Retinal pigment epithelial cell (primary cell): Measurements from ENCODE around the gene FAAP20.

Experiments
- DNase-seq: peaks from one replicate; pipeline ENCODE4 v3.0.0-alpha.2; 2010; ENCODE audit warnings: low read depth
- H3K4me3 ChIP-seq: 2 replicates; pipeline ENCODE4 v1.5.1; 2011; ENCODE audit warnings: mild to moderate bottlenecking, low read length, control low read depth, moderate library complexity
- CTCF ChIP-seq: conservative IDR thresholded peaks from 2 replicates; pipeline ENCODE4 v1.5.1; 2011; ENCODE audit warnings: low read depth, low read length, control low read depth, inconsistent platforms

FAAP20 gene

GRCh38 chr1:2213576-2214505, 19.3 kb upstream of the FAAP20 start:
- DNase-seq, result peak; percentile 62
- TF ChIP-seq CTCF, result no peak
- no peak overlapping the region for H3K4me3 ChIP-seq

DNA sequence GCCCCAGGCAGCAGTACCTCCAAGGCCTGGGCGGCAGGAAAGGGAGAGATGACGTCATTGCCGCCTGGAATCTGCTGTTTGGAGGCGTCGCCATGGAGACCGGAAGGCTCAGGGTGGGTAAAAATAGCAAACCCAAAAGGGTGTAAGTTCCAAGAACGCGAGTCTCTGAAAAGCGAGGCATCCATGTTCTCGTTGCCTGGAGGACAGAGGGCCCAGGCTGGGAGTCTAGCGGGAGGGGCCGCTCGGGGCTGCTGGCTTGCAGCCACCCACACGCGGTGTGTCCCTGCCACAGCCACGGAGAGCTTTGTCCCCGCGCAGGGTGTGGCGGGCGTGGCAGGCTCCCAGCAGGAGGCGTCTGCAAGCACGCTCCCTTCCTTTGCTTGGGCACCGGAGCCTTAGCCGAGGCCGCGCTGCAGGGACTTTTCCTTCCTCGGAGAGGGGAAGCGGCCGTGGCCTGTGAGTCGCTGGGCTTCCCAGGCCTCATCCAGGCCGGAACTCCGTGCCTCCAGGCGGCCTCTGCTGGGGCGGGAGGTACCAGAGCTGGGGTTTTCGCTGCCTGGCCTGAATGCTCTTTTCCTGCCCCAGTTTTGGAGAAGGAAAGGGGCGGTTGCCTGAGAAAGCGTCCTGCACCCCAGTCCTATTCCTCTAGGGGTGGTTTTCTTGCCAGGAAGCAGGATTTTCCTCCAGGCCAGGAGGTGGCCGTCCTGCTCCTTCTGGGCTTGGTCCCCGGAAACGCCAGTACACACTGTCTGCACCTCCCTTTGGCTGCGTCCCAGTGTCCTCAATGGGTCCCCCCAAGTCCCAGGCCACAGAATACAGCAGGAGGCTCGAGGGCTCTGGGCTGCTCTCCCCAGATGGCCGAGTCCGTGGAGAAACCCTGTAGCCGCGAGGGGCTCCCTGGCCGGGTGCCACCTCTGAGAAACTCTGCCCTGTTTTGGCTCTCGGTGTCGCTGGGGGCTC, 18.2 kb upstream of the FAAP20 start:
- H3K4me3 ChIP-seq, result peak overlapping the region; percentile 14
- DNase-seq, result peak; percentile 94
- TF ChIP-seq CTCF, result peak; percentile 37

DNA sequence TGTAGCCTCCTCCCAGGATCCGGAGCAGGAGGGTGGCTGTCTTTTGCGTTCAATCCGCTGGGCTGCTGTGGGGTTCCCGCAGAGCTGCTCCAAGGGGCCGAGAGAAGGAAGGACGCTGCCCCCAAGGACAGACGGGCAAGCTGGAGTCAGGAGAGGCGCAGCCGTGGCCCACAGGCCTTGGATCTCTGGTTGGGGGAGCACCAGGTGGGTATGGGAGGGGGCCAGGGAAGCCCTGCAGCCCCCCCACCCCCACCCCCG, 17.6 kb upstream of the FAAP20 start:
- TF ChIP-seq CTCF, result no peak
- H3K4me3 ChIP-seq, result peak overlapping the region; percentile 29
- DNase-seq, result no peak

- no peak for TF ChIP-seq CTCF
These were observed 16.2 kb upstream of the FAAP20 start for GRCh38 chr1:2210786-2211185.

DNA sequence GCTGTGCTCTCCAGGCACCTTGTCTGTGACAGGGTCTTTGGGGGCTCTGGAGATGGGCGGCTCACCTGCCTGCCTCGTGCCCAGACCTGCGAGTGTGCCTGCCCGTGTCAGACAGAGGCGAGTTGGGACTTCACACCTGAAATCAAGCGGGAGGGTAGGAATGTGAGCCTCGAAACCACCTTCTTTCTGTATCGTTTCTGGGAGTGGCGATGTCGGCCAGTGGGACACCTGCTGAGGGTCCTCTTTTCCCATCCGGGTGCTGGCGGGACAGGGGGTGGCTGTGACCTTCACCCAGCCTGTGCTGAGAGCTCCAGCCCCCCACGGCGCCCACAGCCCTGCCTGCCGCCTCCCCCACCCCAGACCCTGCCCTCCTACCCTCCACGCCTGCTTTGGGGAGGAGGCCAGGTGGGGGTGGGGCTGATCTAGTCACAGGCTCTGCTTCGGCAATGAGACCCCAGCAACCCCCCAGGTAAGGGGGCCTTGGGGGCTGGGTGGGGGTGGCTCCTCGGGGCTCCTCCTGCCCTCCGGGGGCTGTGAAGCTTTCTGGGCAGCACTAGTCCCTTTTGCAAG, 15.6 kb upstream of the FAAP20 start:
- no peak for DNase-seq
- TF ChIP-seq CTCF, result no peak
- no peak overlapping the region for H3K4me3 ChIP-seq

More at GRCh38 chr1:2210786-2211185, 16.2 kb upstream of the FAAP20 start:
- DNase-seq, result no peak
- H3K4me3 ChIP-seq, result no peak overlapping the region

- no peak overlapping the region for H3K4me3 ChIP-seq
- no peak for TF ChIP-seq CTCF
- no peak for DNase-seq
These were observed 15.0 kb upstream of the FAAP20 start for GRCh38 chr1:2209400-2210083.
